Stimulated activated CD8-positive, alpha-beta memory T cell treated with anti-CD3 and anti-CD28 coated beads, Interleukin-4, amount 100 ng/mL, for 1 hour (primary cell): ENCODE measurements around the gene NRXN2.

Experiments
- DNase-seq, 2 donors: peaks; one replicate each; pipeline ENCODE4 v3.0.0-alpha.2; 2020; ENCODE audit warnings: low read depth in 2 of 2, low spot score in 1 of 2

The NRXN2 gene

DNA sequence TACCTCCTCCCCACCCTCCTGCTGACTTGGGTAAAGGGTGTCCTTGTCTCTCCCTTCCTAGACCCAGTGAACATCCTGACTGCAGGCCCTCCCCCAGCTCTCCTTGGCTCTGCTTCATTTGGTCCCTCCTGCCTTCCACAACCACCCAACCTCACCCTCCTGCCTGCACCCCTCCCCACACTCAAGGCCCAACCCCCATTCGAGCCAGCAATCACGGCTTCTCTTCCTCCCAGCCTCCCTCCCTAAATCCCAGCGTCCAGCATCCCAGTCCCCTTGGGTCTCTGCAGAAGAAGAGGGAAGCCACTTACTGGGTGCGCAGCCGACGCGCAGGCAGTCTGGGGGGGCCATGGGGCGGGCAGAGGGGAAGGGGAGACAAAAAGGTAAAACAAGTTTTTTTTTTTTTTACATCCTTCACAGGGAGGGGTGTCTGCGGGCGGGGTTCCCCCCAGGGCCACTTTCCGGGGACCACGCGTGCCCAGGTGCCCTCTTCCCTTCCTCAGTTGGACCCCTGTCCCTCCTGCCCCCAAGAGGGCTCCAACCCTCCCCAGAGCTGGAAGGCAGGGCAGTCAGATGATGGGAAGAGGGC, 69.5 kb downstream of the NRXN2 start:
- no peak for DNase-seq

DNA sequence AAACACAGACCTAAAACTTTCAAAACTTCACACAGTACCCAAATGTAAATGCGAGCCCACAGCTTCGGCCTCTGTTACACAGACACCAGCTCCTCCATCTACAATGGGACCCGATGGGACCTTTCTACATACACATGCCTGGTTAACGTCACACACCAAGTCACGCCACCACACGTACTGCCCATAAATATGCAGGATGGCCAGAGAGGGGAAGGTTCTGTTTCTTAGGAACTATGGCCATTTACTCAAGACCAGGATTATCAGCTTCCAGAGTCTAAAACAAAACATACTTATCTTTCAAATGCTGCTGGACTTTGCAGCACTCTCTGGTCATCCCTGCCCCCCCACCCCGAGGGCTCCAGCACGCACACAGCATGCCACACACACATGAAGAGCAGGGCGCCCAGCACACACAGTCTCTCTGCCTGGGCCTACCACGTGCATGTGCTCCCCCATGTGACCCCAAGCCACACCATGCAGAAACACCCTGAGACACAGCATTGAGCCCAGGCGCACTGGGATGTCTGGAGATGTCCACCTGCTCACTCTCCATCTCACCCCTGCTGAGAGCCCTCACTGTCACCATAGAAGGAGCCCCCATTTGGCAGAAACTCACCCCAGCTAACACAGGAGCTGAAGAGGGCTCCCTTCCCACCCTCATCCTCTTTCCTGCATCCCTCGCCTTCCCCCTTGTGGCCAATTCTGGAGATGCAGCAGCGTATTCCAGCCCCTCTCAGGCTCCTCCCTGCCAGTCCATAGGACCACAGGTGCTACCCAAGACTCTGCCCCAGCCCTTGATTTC, 70.2 kb downstream of the NRXN2 start:
- DNase-seq, result peak; percentile 31 to 41

DNA sequence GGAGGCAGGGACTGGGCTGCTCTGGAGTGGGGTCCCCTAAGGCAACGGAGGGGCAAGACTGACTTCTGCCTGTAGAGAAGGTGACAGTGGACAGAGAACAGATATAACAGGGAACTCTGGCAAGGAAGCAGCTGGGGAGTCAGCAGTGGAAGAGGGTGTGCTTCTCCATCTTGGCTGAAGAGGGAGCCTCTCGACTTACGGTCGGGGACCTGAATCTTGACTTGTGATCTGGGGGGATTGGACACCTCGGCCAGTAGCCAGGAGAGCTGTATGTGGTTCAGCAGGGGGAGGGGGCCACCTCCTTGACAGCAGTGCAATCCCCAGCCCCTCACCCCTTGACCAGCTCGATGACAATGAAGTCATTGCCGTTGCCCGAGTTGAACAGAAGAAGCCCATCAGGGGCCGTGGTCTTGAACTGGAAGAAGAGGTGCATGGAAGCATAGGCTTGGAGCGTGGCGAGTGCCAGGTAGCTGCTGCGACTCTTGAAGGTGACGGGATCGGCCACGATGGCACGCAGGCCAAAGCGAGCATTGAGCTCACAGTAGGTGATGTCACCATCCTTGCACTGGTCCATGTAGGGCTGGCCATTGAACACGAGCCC, 72.0 kb downstream of the NRXN2 start:
- no peak for DNase-seq

DNA sequence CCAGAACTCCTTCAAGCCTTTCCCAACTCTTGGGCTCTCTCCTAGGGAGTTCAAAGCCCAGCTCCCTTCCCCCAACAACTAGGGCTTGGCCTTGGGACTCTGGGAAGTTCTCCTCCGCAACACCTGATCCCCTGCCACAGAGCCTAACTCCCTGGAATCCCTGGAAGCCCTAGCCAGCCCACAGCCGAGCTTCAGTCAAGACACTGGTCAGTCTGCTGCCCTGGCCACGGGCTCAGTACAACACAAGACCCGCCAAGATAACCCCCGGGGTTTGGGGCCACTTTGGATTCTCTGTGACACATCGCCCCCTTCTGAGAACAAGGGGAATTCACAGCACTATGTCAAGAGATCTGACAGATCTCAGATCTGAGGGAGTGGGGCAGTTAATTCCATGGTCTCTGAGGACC, 73.7 kb downstream of the NRXN2 start:
- no peak for DNase-seq

DNA sequence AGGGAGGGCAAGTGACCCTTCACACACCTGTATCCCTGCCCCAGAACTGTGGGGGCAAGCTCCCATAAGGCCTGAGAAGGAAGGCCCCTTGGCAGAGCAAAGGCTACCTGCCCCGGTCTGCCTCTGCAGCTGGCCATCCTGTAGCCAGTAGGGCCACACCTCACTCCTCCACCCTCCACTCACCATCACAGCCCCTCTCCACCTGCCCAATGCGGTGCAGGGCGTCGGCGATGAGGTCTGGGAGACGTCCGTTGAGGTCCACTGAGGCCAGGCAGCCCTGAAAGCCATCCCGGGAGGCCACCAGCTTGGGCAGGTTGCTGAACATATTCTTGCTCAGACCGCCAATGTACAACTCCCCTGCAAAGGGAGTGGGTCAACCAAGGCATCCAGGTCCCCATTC, 74.4 kb downstream of the NRXN2 start:
- DNase-seq, result no peak

DNA sequence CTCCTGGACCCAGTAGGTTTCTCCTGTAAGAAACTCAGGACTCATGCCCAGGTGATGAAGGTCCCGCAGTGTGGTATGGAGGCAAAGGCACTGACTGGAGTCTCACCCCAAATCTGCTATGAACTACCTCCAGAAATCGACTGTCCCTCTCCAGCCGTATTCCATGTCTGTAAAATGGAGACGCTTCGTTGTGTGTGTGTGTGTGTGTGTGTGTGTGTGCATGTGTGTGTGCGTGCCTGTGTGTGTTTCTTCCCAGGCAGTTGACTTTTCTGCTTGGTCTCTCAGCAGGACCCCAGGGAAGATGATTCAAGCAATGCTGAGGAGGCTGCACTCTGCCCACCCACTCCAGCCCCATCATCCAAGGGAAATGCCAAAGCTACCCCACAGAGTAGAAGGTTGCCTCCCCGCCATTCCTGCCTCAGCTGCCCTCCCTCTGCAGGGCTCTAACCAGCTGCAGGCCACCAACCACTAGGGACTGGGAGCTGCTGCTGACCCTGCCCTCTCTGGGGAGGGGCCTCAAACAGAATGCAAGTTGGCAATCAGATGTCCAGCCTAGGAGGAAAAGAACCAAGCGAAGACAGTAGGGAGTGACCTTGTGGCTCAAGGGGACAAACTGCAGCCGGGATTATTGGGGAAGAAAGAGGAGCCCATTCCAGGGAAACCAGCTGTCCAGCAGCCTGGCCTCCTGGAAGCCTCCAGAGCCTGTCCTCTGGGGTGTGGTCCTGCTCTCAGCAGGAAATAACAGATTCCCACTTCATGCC, 75.8 kb downstream of the NRXN2 start:
- DNase-seq, result no peak

DNA sequence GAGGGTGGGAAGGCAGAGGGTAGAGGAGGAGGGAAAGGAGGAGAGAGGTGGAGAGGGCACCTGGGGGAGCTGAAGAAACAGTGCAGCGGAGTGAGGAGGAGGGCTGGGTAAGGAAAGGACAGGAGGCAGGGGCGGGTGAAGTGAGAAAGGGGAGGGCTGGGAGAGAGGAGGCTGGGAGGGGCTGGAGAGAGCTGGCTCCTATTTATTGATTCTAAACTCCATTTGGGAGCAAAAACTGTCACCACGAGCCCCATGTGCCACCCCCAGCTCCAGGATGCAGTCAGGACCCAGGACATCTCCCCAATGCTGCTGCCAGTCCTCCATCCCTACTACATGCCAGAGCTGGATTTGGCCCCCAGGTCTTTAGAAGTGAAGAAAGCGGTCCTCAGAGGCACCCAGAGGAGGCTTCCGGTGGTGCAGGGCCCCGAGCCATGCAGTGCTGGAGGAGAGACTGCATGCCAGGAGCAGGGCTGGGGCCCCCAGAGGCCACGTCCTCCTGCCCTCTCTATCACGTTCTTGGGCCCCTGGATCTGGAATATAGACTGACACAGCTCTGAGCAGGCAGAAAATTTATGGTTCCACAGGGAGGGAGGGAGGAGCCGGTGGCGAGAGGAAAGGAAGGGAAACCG, 78.2 kb downstream of the NRXN2 start:
- DNase-seq, result no peak

DNA sequence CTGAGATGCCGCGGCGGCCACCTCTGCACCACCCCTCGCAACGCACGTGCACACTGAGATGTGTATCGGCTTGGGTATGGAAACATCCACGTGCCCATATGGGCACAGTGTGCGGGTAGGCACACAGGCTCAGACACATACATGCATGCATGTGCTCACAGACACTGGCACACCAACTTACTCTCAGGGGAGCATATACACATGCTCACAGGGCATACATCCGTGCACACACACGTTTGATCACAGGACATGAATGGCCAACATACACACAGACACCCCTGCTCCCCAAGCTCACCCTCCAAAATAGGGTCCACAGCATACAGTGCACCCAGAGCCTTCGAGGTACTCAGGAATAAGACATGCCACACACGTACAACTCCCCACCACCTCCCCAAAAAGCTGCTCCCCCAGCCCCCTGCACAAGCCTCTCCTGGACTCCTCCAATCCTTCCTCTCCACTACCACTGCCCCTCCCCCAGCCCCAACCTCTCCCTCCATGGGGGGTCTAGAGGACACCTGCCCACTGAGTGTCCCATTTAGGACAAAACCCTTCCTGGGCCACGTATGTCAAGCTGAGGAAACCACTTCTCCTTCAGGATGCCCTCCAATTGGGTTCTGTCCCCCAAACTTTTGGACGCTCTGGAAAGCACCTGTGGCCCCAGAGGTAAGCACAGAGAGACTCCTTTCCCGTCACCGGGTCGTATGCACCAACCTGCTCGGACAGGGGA, 78.9 kb downstream of the NRXN2 start:
- no peak for DNase-seq

DNA sequence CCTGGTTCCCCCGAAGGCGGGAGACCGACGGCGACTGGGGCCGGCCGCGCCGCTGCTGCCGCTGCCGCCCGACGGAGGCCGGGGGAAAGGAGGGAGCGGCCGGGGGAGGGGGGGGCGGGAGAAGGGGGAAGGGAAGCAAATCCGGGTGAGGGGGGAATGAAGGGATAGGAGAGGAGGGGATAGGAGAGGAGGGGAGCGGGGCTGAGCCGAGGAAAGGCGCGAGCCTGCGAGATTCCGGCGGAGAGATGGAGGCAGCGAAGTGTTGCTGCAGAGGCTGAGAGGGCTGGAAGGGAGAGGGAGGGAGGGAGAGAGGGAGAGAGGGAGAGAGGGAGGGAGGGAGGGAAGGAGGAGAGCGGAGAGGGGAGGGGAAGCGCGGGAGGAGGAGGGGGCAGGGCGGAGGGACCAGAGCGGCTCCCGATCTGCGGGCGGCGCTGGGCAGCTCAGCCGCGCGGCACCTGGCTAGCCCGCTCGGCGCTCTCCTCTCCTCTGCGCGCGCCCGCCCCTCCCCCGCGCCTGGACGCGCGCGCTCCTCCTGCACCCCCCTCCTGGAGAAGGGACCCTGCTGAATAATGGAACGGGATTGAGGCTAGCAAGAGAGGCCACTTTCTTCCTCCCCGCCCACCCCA, 79.6 kb downstream of the NRXN2 start:
- DNase-seq, result no peak

DNA sequence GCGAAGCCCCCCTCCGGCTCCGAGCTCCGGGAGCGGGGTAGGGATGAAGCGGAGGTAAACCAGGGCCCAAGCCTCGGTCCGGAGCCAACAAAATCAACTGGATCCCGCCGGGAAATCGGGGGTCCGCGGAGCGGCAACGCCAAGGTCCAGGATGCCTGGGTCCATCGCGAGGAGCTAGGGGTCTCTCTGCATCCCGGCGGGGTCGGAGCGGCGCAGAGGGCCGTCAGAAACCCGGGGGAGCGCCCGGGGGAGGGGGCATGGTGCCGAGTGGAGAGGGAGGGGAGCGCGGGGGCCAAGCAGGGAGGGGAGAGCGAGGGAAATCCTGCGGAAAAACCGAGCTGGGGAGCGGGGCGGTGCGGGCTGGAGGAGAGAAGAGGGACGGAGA, 80.1 kb downstream of the NRXN2 start:
- DNase-seq, result no peak

DNA sequence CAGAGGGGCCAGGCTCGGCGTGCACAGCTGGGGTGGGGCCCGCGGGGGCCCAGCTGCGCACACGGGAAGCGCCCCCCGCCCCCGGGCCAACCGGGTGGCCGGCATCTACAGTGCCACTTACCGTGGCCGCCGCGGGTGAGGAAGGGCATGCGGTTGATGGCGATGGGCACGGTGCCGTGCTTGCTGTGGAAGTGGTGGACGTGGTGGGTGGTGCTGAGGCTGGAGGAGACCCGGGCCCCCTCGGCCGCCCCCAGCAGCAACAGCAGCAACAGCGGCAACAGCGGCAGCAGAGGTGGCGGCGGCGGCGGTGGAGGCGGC, 80.6 kb downstream of the NRXN2 start:
- no peak for DNase-seq

DNA sequence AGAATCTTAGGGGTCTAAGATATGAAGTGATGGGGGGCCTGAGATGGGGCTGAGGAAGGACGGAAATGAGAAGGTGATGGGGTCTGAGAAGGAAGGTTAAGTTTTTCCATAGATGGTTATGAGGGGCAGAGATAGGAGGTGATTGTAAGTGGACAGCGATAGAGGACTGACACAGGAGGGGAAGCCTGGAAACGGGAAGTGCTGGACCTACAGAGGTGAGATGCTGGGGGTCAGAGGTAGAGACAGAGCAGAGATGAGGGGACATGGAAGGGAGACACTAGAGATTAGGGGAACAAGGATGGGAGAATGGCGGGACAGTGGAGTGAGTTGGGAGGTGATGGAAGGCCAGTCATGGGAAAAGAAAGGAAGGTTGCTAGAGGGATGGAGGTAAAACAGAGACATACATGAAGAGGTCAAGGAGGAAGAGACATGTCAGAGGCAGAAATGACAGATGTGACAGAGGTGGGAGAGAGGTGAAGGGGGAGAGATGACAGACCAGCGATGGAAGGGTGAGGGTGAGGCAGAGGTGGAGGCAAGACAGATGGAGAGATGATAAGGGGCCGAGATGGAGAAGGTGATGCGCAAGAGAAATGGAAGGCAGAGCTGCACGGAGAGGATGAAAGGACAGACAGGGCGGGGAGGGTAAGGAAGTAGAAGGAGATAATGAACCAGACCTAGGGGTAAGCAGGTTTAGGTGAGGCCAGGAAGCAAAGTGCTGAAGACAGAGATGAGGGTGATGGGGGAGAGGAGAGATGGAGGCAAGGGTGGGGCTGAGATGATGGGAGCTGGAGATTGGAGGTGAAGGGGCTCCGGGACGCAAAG, 81.2 kb downstream of the NRXN2 start:
- DNase-seq, result no peak

DNA sequence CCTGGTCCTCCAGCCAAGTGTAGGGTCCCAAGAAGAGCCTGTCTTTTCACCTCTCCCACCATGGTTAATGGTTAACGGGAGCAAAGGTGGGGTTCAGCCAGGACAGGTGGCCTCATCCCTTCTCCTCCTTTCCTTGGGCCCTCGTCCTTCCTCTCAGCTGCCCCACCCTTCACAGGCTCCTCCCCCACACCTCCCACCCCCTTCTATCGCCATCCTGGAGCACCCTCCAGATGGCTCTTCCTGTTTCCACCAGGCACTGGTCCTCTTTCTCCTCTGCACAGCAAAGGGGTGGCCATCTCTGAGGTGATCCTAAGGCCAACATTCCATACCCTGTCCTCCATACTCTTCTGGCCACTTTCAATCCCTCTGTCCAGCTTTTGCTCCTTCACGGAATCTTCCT, 83.1 kb downstream of the NRXN2 start:
- DNase-seq, result no peak

DNA sequence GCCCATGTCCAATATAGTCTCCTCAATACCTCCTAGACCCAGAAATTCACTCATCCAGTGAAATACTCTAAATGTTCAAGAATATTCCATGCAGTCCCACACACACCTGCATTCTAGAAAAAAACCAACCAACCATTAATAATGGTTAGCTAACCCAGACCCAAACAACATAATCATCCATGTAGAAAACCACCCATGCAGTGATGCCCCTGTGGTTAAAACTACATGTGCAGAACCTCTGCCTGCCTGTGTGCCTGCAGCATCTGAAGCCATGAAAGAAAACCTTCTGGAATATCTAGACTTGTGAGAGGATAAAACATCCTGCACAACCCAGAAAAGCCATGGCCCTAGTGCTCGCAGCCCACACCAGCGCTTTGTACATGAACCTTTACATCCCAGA, 84.2 kb downstream of the NRXN2 start:
- no peak for DNase-seq

DNA sequence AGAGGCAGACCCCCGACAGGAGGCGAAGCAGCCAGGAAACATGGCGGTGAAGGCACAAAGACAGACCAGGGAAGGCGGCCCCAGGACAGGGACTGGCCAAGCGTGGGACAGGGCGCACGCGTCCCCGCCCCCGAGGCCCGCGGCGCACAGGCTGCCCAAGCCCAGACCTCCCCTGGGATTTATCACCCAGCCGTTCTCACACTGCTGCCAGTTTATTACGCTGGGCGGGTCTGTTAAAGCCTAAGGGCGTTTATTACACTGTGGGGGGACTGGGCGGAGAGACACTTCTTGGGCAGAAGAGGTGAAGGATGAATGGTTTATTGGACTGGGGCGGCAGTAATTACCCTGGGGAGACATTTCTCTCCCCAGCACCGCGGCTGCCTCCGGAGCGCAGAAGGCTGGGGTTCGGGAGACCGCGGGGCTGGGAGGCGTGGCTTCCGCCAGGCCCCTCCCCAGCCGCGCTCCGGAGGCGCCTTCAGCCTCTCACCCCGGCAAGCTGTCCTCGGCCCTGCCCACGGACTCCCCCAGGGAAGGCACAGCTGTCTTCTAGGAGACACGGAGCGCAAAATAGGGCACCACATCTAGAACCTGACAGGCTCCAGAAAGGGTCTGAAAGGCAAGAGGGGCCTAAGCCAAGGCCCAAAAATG, 84.9 kb downstream of the NRXN2 start:
- no peak for DNase-seq

DNA sequence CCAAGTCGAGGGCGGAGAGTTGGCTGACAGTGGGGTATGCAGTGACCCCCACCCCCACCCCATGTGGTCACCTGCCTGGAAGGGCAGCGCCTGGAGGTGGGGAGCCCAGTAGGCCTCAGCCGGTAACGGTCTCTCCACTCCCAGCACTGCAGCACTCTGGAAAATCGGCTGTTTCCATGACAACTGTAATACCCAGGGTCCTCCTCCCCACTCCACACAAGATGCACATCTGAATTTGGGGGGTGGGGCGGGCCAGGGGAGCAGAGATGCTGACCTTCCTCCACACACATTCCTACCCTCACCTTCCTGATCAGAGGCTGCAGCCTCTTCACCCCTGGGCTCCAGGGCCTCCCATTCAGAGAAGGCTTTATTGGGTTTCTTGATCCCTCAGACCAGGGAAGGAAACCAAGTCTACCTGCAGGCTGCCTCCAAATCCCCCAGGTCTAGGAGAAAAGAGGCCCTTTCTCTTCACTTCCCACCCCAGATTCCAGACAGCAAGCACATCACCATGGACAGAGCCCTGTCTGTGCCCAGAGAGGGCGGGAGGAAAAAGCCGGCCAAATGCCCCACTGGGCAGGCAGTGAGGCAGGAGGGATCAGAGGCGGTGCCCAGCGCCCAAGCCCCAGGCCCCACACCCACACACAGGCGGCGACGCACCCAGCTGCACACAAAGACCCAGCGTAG, 85.5 kb downstream of the NRXN2 start:
- DNase-seq, result no peak

DNA sequence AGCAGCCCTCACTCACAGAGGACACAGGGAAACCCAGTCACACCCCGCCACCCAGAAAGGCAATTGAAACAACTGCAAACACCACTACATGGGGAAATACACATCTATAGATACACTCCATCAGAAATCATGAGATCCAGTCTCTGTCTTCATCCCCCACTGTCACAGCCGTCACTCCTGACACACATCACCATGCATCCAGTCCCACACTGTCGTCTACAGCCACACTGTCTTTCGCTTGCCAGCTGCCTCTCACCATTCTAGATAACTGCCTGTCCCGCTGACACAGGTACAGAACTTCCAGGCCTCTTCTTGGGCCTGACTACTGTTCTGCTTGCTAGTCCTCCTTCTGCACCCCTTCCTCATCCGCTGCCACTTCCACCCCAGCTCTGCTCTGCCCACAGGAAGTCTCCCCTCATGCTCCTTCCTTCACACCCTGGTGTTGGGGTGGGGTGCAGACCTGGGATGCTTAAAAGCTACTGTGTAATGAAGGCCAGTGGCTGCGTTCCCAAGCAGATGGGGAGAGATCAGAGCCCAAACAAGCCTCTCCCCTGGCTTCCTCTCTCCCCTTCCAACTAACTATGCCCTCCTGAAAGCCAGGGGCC, 89.3 kb downstream of the NRXN2 start:
- DNase-seq, result no peak

DNA sequence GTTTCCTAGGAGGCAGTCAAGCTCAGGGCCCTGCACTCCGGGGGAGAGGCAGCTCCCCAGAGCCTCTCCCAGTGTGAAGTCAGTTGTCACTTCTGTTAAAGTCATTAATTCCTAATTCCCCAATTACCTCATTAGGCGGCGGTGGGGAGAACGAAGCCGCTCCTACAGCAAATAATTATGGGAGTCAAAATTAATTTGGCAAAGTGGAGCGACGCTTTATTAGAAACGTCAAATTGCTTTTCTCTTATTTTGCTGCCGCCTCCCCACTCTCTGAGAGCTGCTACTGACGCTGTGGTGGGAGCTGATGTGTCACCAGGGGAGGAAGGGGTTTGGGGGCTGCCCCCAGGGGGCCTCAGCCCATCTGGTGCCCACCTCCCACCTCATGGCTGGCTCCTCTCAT, 90.3 kb downstream of the NRXN2 start:
- no peak for DNase-seq
